KBM-7 (cell line): Measurements from ENCODE around the gene CRIM1.
"Not testable (repeated sequence)": the region's sequence is repeated elsewhere in the genome, so short reads cannot be mapped to it uniquely, and the experiment has no call there.

Source experiments
- DNase-seq: peaks from one replicate; pipeline ENCODE4 v3.0.0-alpha.2; 2015
- in situ Hi-C: fragments of 300-500 bp; cut with MboI; formaldehyde crosslinking; loops from 2 replicates; pipeline ENCODE4 v1.14.3; 2020; ENCODE audit warnings: low sequenced_read_pairs, low pct_unique_long_range_greater_than_20kb, mixed read lengths

Gene CRIM1

DNA sequence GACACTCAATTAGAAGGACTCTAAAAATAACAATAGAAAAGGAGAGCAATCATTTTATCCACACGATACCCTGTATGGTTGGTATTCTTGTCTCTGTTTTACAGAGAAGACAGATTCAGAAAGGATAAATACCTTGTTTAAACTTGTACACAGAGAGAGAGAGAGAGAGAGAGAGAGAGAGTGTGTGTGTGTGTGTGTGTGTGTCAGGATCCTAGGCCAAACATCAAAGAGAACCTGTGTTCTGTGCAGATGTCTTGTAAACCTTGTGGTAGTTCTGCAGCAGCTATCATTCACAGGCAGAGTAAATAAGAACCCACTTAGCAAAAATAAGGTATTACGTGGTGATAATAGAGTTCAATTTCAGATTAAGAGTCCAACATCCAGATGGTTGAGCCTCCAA, 4.3 kb upstream of the CRIM1 start:
- in situ Hi-C loops, result loop anchor here (25.0 kb wide), 2 partner anchors 311 to 436 kb away; no protein-coding TSS in a partner anchor
- DNase-seq, result no peak

DNA sequence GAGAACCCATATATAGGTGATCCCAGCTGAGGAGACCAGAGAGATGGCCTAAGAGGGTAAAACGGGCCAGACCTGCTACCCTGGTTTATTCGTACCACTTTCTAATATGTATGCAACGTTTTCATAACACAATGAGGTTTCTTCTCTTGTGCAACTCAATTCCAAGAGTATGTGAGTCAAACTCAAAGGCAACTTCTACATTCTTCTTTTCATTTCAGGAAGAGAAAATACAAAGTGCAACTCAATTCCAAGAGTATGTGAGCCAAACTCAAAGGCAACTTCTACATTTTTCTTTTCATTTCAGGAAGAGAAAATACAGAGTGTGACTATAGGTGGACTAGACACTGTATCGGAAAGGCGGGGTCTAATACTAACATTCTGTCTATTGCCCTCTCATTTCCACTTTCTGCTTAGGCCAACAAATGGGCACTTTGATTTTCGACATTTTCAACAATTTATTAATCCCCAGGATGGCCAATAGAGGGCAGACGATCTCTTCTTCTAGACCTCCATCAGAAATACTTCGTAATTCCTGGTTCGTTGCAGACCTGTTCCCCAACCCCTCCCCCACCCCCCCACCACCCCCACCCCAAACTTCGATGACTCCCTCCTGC, 3.7 kb upstream of the CRIM1 start:
- DNase-seq, result peak; percentile 70
- in situ Hi-C loops, result loop anchor here (25.0 kb wide), 2 partner anchors 310 to 435 kb away; no protein-coding TSS in a partner anchor

DNA sequence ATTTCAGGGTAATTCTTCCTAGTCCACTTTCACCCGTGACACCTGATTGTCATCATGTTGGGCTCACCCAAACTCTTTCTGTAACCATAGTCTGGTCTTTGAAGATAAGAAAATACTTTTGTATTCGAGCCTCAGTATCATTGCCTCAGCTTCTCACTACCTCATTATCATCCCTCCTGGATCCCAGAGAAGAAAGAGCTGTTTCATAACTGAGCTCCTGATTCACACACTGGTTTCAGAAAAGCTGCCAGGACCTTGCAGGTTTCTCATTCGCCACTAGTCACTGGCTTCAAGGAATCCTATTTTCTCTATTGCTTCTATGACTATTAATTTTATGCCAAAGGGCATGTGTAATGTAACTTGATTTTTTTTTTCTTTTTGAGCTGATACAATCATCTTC, 2.9 kb upstream of the CRIM1 start:
- in situ Hi-C loops, result loop anchor here (25.0 kb wide), 2 partner anchors 310 to 435 kb away; no protein-coding TSS in a partner anchor
- DNase-seq, result no peak

DNA sequence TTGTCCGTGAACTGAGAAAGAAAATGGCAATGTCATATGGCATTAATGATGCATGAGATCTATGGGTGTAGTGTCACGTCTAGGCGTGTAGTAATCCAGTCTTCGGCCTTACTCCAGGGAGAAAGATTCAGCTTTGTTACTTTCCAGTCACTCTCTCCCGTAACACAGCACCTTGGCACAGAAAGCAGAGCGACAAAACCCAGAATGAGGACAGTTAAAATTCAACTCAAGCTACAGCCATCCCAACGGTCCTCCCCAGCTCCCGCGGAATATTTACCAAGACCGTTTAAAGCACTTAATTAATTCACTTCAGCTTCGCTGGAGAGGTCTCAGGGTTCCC, 797 bp upstream of the CRIM1 start:
- in situ Hi-C loops, result loop anchor here (25.0 kb wide), 2 partner anchors 308 to 433 kb away; no protein-coding TSS in a partner anchor
- no peak for DNase-seq

DNA sequence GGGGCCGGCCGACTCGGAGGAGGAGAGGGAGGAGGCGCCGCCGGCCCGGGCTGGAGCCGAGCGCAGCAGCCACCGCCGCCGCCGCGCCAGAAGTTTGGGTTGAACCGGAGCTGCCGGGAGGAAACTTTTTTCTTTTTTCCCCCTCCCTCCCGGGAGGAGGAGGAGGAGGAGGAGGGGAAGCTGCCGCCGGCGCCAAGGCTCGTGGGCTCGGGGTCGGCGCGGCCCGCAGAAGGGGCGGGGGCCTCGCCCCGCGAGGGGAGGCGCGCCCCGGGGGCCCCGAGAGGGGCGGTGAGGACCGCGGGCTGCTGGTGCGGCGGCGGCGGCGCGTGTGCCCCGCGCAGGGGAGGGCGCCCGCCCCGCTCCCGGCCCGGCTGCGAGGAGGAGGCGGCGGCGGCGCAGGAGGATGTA, 316 bp downstream of the CRIM1 start:
- in situ Hi-C loops, result loop anchor here (25.0 kb wide), 2 partner anchors 306 to 431 kb away; no protein-coding TSS in a partner anchor
- DNase-seq, result no peak

DNA sequence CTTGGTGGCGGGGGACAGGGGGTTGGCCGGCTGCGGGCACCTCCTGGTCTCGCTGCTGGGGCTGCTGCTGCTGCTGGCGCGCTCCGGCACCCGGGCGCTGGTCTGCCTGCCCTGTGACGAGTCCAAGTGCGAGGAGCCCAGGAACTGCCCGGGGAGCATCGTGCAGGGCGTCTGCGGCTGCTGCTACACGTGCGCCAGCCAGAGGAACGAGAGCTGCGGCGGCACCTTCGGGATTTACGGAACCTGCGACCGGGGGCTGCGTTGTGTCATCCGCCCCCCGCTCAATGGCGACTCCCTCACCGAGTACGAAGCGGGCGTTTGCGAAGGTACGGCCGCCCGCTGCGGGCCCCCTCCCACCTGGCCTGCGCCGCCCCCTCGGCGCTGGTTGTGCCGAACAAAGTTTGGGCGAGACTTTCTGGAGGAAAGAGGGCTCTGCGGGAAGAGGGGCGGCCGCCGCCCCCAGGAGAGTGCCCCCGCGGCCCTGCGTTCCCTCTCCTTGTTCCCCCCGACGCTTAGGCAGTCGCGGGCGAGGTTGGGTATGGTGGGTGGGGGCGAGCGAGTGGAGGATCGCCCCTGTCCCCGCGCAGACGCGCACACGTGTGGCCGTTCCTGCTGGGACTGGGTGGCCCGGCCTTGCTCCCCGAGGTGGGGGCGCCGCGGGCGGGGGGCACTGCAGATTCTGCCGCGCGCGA, 866 bp downstream of the CRIM1 start:
- peak; percentile 52 for DNase-seq
- in situ Hi-C loops, result loop anchor here (25.0 kb wide), 2 partner anchors 306 to 431 kb away; no protein-coding TSS in a partner anchor

DNA sequence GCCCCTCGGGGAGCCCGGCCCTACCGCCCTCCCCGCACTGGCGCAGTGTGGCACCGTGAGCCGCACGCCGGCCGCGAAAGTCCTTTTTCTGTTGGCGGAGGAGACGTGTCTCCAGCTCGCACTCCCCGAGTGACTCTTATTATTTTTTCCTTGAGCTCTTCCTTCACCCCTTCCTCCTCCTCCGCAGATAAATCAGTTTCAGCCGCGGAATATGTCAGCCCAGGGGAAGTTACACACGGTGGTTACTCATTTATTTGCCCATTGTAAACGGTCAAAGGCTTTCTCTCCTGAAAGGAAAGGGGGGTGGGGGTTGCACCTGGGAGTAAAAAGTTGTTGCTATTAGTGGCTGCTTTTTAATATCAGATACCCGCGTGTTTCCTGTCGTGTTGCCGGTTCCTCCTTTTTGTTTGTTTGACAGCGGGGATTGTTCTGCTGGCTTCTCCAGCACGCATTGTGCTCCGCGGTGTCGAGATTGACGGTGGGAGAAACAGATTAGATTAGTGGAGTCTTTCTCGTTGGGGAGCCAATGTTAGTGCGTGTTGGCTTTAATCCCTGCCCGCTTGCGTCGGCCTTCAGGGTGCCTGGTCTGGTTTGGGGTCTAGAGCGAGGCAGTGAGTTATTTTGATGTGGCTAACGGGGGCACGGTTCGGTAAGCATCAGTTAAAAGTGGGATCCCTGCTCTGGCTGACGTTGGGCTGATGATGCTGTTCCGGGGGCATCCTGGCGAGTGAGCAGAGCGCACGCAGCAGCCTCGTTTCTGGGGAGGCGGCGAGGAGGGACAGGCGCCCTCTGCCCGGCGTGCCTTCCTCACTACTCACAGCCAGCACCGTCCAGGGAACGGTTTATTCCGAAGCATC, 1.6 kb downstream of the CRIM1 start:
- peak; percentile 74 for DNase-seq
- in situ Hi-C loops, result loop anchor here (25.0 kb wide), 2 partner anchors 305 to 430 kb away; no protein-coding TSS in a partner anchor

DNA sequence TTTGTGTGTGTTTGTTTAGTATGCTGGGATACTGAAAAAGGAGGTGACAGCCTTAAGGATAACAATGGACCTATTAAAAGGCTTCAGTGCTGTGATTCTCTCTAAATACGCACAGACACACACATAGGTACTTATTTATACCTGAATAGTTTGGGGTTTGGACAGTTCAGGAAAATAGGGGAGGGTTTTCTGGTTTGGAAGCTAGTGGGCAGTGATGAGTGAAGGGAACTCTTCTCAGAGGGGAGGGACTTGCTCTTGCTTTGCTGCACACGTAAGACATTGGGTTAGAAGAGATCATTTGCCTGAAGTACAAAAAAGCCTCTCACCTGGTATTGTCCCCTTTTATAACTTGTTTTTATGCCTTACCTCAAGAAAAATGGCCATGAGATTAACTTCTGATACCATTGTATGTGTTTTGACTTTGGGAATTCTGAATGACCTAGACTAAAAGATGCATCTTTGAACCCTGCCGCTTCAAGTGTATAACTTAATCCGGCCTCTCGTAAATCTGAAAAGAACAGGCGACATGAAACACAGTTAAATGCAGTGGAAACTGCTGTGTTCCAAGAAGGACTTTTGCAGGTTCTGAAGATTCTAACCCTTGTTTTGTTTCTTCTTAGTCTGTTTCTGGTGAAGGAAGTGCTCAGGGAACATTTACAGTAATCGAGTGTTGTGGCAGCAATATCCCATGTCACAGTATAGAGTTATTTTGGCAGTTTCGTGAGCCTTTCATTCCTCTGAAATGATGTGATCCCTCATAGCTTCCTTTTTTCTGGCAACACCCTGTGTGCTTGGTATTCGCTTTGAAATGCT, 2.5 kb downstream of the CRIM1 start:
- in situ Hi-C loops, result loop anchor here (25.0 kb wide), 2 partner anchors 304 to 429 kb away; no protein-coding TSS in a partner anchor
- DNase-seq, result peak; percentile 57

DNA sequence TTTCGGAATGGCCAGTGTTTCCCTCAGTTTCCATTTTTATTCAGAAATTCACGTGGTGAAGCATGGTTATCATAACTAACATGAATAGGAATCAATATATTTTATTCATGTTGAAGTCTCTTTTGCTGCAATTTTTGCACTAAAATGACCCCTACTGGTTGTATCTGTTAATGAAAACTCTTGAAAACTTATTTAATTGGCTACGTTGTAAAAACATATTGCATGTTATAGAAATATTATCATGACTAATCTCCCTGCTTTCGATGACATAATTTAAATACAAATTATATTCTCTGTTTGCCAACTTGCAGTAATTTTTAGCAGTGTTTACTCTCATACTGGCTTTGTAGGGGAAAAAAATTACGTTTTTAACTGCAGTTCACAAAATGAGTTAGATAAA, 3.5 kb downstream of the CRIM1 start:
- no peak for DNase-seq
- in situ Hi-C loops, result loop anchor here (25.0 kb wide), 2 partner anchors 303 to 428 kb away; no protein-coding TSS in a partner anchor

DNA sequence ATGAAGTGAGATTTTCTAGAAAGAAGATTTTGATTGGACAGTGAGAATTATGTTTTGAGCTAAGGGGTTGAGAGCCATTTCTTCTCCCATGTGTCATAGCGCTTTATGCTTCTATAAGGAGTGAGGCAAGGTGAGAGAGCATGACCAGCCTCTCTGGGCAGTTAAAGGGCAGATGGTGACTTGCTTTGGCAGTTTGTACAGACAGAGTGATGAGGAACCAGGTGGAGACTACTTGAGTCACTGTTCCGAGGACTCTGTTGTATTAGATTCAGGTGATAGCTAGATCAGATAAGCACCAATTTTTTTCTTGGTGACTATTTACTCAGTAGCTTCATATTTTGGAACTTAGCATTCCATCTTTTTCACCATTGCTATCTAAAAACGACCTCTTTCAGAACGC, 4.5 kb downstream of the CRIM1 start:
- no peak for DNase-seq
- in situ Hi-C loops, result loop anchor here (25.0 kb wide), 2 partner anchors 302 to 427 kb away; no protein-coding TSS in a partner anchor

DNA sequence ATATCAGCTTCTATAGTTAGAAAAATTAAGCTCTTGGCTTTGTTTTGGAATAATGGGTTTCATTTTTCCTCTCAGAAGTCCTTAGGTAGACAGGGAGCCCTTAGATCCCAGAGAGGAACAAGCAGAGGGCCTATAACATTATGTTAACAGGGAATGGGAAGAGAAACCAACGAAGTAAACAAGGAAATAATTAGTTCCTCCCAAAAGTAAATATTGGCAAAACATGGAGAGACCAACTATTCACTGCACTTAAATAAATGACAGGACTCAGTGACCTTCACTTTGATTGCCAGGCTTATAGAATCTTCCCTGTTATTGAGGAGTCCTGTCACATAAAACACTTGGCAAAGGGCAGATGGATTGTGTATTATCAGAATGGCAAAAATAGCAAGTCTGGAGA, 5.3 kb downstream of the CRIM1 start:
- in situ Hi-C loops, result loop anchor here (25.0 kb wide), 2 partner anchors 301 to 426 kb away; no protein-coding TSS in a partner anchor
- DNase-seq, result no peak

DNA sequence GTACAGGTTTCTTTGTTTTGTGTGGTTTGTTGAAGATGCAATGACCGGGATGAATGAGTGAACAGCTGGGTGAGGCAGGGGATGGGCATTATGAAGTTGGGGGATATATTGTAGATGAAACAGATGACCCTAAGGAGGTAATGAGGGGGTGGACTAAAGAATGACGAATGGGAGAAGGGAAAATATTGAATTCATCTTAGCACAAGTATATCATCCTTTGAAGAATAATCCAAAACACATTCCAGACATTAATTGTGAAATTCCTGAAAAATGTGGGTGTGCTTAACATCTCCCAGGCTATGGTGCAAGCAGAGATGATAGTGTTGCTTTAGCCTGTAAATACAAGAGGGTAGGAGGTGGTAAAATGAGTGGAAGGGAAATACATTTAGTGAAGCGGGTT, 5.8 kb downstream of the CRIM1 start:
- in situ Hi-C loops, result loop anchor here (25.0 kb wide), 2 partner anchors 301 to 426 kb away; no protein-coding TSS in a partner anchor
- no peak for DNase-seq

DNA sequence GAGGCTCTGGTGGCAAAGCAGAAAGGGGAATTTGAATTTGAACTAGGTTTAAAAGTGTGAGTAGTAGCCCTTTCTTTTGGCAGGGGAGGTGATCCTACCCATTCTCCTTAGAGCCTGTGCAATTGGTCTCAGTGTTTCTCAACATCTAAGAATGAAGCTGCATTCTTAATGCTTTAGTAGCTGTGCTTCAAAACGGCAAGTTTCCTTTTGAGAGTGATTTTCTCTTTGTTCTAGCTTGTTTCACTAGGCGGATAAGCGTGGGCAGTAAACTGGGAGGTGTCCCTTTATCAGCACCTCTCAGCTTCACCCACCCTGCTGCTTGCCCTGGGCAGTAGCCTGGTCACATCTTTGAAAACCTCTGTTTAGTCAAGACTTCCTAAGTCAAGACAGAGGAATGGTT, 6.7 kb downstream of the CRIM1 start:
- in situ Hi-C loops, result loop anchor here (25.0 kb wide), 2 partner anchors 300 to 425 kb away; no protein-coding TSS in a partner anchor
- no peak for DNase-seq

DNA sequence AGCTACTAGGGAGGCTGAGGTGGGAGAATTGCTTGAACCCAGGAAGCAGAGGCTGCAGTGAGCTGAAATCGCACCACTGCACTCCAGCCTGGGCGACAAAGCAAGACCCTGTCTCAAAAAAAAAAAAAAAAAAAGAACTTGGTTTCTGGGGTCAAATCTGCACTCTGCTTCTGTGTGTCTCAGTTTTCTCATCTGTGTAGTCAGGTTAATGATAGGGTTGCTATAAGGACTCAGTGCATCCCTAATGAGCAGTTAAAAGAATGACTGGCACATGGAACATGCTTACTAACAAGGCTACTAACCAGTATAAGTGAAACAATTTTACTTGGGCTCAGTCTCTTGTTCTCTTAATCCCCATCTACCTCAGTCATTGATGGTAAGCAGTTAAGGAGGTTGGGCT, 7.5 kb downstream of the CRIM1 start:
- DNase-seq, result not testable (repeated sequence)
- in situ Hi-C loops, result loop anchor here (25.0 kb wide), 2 partner anchors 299 to 424 kb away; no protein-coding TSS in a partner anchor

DNA sequence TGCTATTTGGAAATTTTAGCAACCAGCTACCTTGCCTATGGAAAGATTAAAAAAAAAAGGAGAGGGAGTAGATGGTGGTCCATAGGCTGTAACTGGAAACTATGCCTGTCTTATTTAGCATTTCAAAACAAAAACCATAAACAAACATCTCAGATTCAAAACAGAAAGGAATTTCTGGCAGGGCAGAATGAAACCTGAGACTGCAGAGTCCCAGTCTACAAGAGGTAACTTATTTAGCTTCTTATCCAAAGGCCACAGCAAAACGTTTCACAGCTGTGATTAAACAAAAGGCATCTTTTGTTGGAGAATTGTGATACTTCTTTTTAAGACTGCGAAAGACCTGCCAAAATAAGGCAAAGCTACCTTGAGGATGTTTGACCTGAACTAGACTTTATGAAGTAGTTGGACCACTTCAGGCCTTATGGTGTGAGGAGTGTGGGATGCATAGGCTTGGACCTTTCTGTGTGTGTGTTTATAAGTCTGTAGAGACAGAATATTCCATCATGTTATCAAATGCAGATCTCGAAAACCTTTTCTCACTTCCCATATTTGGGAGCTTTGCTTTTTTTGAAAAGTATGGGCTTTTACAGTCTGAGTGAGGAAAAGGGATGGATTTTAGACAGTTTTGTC, 11.0 kb downstream of the CRIM1 start:
- in situ Hi-C loops, result loop anchor here (25.0 kb wide), 2 partner anchors 296 to 421 kb away; no protein-coding TSS in a partner anchor
- no peak for DNase-seq

DNA sequence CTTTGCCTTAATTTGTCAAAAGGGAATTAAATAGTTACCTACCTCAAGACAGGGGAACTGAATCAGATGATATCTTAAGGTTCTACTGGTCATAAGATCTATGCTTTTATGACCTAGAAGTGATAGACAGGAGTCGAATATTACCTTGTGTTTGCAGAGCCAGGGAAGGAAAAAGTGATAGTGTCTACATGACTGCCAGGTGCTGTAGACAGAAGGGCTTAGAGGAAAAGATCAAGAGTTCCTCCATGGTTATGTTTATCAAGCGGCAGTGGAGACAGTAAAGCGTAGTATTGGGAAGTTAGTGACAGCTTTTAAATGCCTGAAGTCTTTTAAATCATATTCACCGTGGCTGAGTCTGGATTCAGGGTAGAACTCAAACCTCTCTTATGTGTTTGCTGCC, 11.9 kb downstream of the CRIM1 start:
- in situ Hi-C loops, result loop anchor here (25.0 kb wide), 2 partner anchors 295 to 420 kb away; no protein-coding TSS in a partner anchor
- DNase-seq, result no peak

DNA sequence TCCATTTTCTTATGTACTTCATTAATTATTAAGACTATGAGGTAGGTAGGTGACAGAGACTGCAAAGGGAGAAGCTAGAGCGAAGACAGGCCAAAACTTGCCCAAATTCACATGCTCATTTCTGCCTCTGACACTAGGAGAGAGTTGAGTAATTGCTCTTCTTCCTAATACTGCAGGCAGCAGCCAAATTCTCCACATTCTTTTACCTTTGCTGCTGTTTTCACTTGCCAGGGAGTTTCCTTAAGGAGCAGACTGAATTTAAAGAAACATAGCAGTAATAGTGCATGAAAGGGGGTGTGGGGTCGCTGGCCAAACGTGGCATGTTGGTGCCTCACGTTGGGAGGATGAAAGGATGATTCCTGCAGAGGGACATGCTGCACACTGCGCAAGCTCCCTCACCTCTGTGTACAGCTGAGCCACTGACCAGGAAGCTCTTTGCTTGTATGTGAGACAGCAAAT, 12.3 kb downstream of the CRIM1 start:
- in situ Hi-C loops, result loop anchor here (25.0 kb wide), 2 partner anchors 294 to 419 kb away; no protein-coding TSS in a partner anchor
- DNase-seq, result no peak

DNA sequence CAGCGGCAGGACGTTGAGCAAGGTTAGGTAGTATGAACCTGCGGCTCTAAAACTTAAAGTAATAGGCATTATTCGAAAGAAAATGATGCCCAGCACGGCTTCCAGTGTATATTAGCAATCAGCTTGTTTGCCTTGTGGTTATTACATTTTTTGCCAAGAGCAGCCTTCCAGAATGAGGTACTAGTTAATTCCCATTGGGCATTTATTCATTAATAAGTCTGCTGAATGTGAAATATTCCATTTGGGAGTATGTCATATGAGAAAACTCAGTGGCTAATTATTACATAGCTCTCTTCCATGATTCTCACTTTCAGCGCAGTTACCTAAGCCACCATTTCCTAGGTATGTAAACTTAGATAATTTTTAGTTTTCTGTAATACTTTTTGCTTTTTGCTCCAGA, 12.9 kb downstream of the CRIM1 start:
- DNase-seq, result no peak
- in situ Hi-C loops, result loop anchor here (25.0 kb wide), 2 partner anchors 294 to 419 kb away; no protein-coding TSS in a partner anchor
